Bronchial smooth muscle cell (primary cell): ENCODE data around the gene PDZD11. TPM values are rescaled to one million over a fixed set of nuclear protein-coding genes. Genes with fewer than 3 reads are reported as not detected.

Source experiments
- total RNA-seq: library from RNA; depleted of rRNA; stranded (reverse); fragments of >200 nt; gene quantifications from 2 replicates; pipeline ENCODE4 v1.2.1, GENCODE V29; 2014

Gene PDZD11
- total RNA-seq, result 43.8 and 48.0 TPM in 2 replicates

GRCh38 chrX:70289793-70290770, at the start of gene PDZD11, which contains the start of gene KIF4A:
Gene PDZD11, minus strand, starts transcription at chrX:70289927. Its CDS starts 586 bp downstream, at chrX:70289341.
Gene KIF4A, plus strand, starts transcription at chrX:70290104. Its CDS starts 355 bp downstream, at chrX:70290459.

DNA sequence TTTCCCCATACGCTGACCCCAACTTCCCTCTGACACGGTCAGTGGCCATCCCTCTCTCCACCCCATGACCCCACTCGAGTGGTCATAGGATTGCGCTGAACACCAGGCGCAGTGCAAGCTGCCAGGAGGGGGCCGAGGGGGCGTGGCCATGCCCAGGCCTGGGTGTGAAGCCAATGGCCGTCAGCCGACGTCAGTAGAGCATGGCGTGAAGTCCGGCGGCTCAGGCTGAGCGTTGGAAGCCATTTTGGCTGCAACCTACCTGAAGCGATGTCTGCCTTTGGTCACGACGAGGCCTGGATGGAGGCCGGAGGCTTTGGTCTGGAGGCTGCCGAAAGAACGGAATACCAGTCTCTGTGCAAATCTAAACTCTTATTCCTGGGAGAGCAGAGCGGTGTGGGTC, 7.8 kb downstream of the PDZD11 start, which contains the start of gene RAB41:
RAB41 (plus strand) TSS at position 222 of the 400 bp plus-strand sequence; CDS start at position 268, 46 bp downstream.

DNA sequence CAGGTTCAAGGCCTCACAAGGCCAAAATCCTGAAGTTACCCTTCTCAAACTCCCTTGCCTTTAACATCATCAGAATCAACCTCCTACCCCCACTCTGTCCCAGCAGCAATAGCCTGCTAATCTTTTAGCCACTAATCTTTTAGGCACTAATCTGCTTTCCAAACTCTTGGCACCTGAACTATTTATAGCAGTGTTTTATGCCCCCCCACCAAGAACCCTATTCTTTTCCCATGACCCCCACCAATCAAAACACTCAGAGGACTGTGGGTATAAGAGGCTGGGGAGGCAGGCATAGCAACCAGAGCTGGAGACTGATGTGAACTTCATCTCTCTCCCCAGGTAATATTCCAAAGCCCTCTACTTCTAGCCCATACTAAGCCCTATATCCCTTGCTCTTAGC, 21.7 kb downstream of the PDZD11 start, which contains the start of gene ARR3:
ARR3 (plus strand) TSS at position 301 of the 400 bp plus-strand sequence. CDS start 1,052 bp downstream, outside the sequence.

DNA sequence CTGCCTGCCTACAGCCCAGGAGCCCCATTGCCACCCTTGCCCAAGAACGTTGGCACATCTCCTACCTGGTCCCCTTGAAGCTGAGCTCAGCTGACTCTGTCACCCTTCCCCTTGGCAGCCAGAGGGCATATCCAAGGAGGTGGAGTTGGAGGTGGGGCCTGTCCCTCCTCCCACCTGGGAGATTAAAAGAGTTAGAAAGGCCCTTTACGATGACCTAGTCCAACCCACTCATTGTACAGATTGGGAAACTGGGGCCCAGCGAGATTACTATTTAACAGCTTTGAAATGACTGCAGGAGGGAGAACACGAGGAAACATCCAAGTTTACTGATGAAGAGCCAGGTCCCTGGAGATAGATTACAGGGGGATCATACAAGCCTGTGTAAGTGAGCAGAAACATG, 29.6 kb downstream of the PDZD11 start, which contains the start of gene P2RY4:
P2RY4 (minus strand) TSS at position 101 of the 400 bp plus-strand sequence. CDS start 580 bp downstream, outside the sequence.

Other genes with a start within 250 kb of the PDZD11 start
- gene AWAT2, start 240.0 kb downstream of the PDZD11 start, total RNA-seq, result not detected in 2 replicates
- gene OTUD6A, start 227.5 kb downstream of the PDZD11 start, total RNA-seq, result not detected in 2 replicates
- 96.1 and 143 TPM in 2 replicates for gene IGBP1, start 156.5 kb downstream of the PDZD11 start, total RNA-seq
- gene DGAT2L6, start 112.4 kb downstream of the PDZD11 start, total RNA-seq, result not detected in 2 replicates
- gene AWAT1, start 55.3 kb downstream of the PDZD11 start, total RNA-seq, result not detected in 2 replicates
- gene P2RY4, start 29.7 kb downstream of the PDZD11 start, total RNA-seq, result under 0.01 TPM in 1 of 2 replicates, not detected in the other
- not detected in 2 replicates for gene ARR3, start 21.6 kb downstream of the PDZD11 start, total RNA-seq
- not detected in 2 replicates for gene RAB41, start 7.8 kb downstream of the PDZD11 start, total RNA-seq
- gene KIF4A, start 177 bp upstream of the PDZD11 start, total RNA-seq, result 0.86 and 2.2 TPM in 2 replicates
- gene GDPD2, start 133.4 kb upstream of the PDZD11 start, total RNA-seq, result not detected in 2 replicates
- 18.8 and 30.7 TPM in 2 replicates for gene DLG3, start 154.9 kb upstream of the PDZD11 start, total RNA-seq